ENCODE results near the gene LGALSL. TPM values are rescaled to one million over a fixed set of nuclear protein-coding genes. Genes with fewer than 3 reads are reported as not detected.

LGALSL gene
- total RNA-seq, 4 donors from 2014 or later, result 3.8 to 19.6 (median 6.5) TPM

- H3K27ac ChIP-seq, result no peak overlapping the region
- no peak for ATAC-seq
Measured at GRCh38 chr2:64461271-64462058, 7.5 kb downstream of the LGALSL start.

GRCh38 chr2:64462171-64462570 is 8.2 kb downstream of the LGALSL start:
- intact Hi-C loops (cut with DNase I; ENCODE audit: low total_unique reads) (no loop called here), in situ Hi-C loops (cut with MboI; ENCODE audit: low sequenced_read_pairs in 4 of 4) (no loop called here)
- no peak for ATAC-seq
- Histone ChIP-seq H3K27me3 (no peaks in the 10 kb centered on the region), H3K27ac (peak overlapping the region in 1 of 4 donors; percentile 32), H3K9me3 (no peaks in the 10 kb centered on the region), H3K36me3 (peaks cover 0 to 27% of the 10 kb centered on the region in 2 donors), H3K4me3 (no peak overlapping the region), H3K4me1 (peaks cover 28 to 54% of the 10 kb centered on the region in 2 donors)
- no peak for DNase-seq
- TF ChIP-seq POLR2A (IDR thresholded peaks at IDR 0.05) (no peak), CTCF (IDR thresholded peaks at IDR 0.05 in 4 of 5, conservative IDR thresholded peaks at IDR 0.05 in 1 of 5) (no peak)

More at GRCh38 chr2:64461271-64462058, 7.5 kb downstream of the LGALSL start:
- no peak for DNase-seq
- H3K9me3 ChIP-seq, result no peaks in the 10 kb centered on the region
- no peak overlapping the region for H3K4me3 ChIP-seq
- no peak for TF ChIP-seq POLR2A (IDR thresholded peaks at IDR 0.05)
- in situ Hi-C loops (cut with MboI; ENCODE audit: low sequenced_read_pairs in 4 of 4), result no loop called here
- H3K4me1 ChIP-seq, result peaks cover 29 to 54% of the 10 kb centered on the region in 2 donors
- no peaks in the 10 kb centered on the region for H3K27me3 ChIP-seq
- H3K36me3 ChIP-seq, result peaks cover 0 to 34% of the 10 kb centered on the region in 2 donors
- intact Hi-C loops (cut with DNase I; ENCODE audit: low total_unique reads), result no loop called here

GRCh38 chr2:64462940-64463700 is 9.2 kb downstream of the LGALSL start:
- Histone ChIP-seq H3K4me3 (no peak overlapping the region), H3K36me3 (peaks cover 0 to 20% of the 10 kb centered on the region in 2 donors), H3K27ac (peak overlapping the region in 1 of 4 donors; percentile 32), H3K9me3 (no peaks in the 10 kb centered on the region), H3K4me1 (peaks cover 28 to 48% of the 10 kb centered on the region in 2 donors), H3K27me3 (no peaks in the 10 kb centered on the region)
- no peak for TF ChIP-seq POLR2A (IDR thresholded peaks at IDR 0.05)
- no peak for TF ChIP-seq CTCF (IDR thresholded peaks at IDR 0.05 in 4 of 5, conservative IDR thresholded peaks at IDR 0.05 in 1 of 5)
- in situ Hi-C loops (cut with MboI; ENCODE audit: low sequenced_read_pairs in 4 of 4) (no loop called here), intact Hi-C loops (cut with DNase I; ENCODE audit: low total_unique reads) (no loop called here)
- peak; percentile 69 to 97 for ATAC-seq
- DNase-seq, result peak in 1 of 2 donors; percentile 21

- ATAC-seq, result no peak
- Histone ChIP-seq H3K9me3 (no peaks in the 10 kb centered on the region), H3K36me3 (peaks cover 0 to 14% of the 10 kb centered on the region in 2 donors), H3K4me3 (no peak overlapping the region), H3K27ac (no peak overlapping the region), H3K4me1 (peaks cover 26 to 41% of the 10 kb centered on the region in 2 donors), H3K27me3 (no peaks in the 10 kb centered on the region)
- no peak for TF ChIP-seq POLR2A (IDR thresholded peaks at IDR 0.05)
- no peak for TF ChIP-seq CTCF (IDR thresholded peaks at IDR 0.05 in 4 of 5, conservative IDR thresholded peaks at IDR 0.05 in 1 of 5)
- no peak for DNase-seq
- intact Hi-C loops (cut with DNase I; ENCODE audit: low total_unique reads), result no loop called here
- in situ Hi-C loops (cut with MboI; ENCODE audit: low sequenced_read_pairs in 4 of 4), result no loop called here
Measured at GRCh38 chr2:64463781-64464180, 9.8 kb downstream of the LGALSL start.

GRCh38 chr2:64466478-64467085 is 12.6 kb downstream of the LGALSL start:
- TF ChIP-seq POLR2A (IDR thresholded peaks at IDR 0.05), result no peak
- TF ChIP-seq CTCF (IDR thresholded peaks at IDR 0.05 in 4 of 5, conservative IDR thresholded peaks at IDR 0.05 in 1 of 5), result no peak
- no peak overlapping the region for H3K4me3 ChIP-seq
- no peaks in the 10 kb centered on the region for H3K36me3 ChIP-seq
- ATAC-seq (no peak), DNase-seq (no peak)
- no peak overlapping the region for H3K27ac ChIP-seq
- in situ Hi-C loops (cut with MboI; ENCODE audit: low sequenced_read_pairs in 4 of 4), result no loop called here
- no peaks in the 10 kb centered on the region for H3K27me3 ChIP-seq
- intact Hi-C loops (cut with DNase I; ENCODE audit: low total_unique reads), result no loop called here
- no peaks in the 10 kb centered on the region for H3K9me3 ChIP-seq
- peaks cover 14 to 34% of the 10 kb centered on the region in 2 donors for H3K4me1 ChIP-seq
